Measurements from ENCODE around the gene CTIF.

DNA sequence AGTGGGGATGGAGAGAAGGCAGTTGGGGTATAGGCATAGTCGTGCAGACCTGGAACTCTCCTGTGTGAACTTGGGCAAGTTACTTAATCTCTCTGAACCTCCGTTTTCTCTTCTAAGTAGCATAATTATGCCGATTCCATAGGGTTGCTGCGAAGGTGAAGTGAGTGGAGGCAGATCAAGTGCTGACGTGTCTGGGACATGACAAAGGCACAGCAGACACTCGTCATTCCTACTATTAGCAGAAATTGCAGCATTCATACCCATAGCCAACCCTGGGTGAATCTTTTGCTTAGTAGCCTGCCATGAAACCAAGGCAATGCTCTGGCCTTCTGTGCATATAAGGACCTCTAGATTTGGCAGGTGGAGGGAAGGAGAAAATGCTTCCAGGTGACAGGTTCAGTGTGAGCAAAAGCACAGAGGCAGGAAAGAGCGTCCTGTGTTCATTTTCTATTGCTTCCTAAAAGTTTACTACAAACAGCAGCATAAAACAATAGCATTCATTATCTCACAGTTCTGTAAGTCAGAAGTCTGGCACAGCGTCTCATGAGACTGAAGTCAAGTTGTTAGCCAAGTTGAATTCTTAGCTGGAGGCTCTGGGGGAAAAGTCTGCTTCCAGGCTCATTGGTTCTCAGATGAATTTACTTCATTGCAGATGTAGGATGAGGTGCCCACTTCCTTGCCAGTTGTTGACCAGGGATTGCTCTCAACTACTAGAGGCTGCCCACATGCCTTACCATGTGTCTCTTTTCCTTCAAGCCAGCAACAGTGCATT lies 77.8 kb downstream of the CTIF start:
- TF ChIP-seq, protein P1, sequence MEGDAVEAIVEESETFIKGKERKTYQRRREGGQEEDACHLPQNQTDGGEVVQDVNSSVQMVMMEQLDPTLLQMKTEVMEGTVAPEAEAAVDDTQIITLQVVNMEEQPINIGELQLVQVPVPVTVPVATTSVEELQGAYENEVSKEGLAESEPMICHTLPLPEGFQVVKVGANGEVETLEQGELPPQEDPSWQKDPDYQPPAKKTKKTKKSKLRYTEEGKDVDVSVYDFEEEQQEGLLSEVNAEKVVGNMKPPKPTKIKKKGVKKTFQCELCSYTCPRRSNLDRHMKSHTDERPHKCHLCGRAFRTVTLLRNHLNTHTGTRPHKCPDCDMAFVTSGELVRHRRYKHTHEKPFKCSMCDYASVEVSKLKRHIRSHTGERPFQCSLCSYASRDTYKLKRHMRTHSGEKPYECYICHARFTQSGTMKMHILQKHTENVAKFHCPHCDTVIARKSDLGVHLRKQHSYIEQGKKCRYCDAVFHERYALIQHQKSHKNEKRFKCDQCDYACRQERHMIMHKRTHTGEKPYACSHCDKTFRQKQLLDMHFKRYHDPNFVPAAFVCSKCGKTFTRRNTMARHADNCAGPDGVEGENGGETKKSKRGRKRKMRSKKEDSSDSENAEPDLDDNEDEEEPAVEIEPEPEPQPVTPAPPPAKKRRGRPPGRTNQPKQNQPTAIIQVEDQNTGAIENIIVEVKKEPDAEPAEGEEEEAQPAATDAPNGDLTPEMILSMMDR (conservative IDR thresholded peaks at IDR 0.05; ENCODE audit: low read depth in 2 of 2): no peak
- TF ChIP-seq CREB1 (CRISPR knock-in tag; IDR thresholded peaks at IDR 0.05; ENCODE audit: low read depth) (no peak), POLR2AphosphoS5 (IDR thresholded peaks at IDR 0.05; ENCODE audit: low read depth) (no peak), JUNB (IDR thresholded peaks at IDR 0.05; ENCODE audit: unreplicated experiment) (no peak), EZH2 (IDR thresholded peaks at IDR 0.05; ENCODE audit: low read depth, unreplicated experiment) (no peak), EZH2phosphoT487 (IDR thresholded peaks at IDR 0.05; ENCODE audit: unreplicated experiment) (no peak), ZNF114 (CRISPR knock-in tag; IDR thresholded peaks at IDR 0.05) (no peak)
- TF ChIP-seq, protein P2, sequence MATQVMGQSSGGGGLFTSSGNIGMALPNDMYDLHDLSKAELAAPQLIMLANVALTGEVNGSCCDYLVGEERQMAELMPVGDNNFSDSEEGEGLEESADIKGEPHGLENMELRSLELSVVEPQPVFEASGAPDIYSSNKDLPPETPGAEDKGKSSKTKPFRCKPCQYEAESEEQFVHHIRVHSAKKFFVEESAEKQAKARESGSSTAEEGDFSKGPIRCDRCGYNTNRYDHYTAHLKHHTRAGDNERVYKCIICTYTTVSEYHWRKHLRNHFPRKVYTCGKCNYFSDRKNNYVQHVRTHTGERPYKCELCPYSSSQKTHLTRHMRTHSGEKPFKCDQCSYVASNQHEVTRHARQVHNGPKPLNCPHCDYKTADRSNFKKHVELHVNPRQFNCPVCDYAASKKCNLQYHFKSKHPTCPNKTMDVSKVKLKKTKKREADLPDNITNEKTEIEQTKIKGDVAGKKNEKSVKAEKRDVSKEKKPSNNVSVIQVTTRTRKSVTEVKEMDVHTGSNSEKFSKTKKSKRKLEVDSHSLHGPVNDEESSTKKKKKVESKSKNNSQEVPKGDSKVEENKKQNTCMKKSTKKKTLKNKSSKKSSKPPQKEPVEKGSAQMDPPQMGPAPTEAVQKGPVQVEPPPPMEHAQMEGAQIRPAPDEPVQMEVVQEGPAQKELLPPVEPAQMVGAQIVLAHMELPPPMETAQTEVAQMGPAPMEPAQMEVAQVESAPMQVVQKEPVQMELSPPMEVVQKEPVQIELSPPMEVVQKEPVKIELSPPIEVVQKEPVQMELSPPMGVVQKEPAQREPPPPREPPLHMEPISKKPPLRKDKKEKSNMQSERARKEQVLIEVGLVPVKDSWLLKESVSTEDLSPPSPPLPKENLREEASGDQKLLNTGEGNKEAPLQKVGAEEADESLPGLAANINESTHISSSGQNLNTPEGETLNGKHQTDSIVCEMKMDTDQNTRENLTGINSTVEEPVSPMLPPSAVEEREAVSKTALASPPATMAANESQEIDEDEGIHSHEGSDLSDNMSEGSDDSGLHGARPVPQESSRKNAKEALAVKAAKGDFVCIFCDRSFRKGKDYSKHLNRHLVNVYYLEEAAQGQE (IDR thresholded peaks at IDR 0.05; ENCODE audit: unreplicated experiment): no peak
